HepG2 (cell line): ENCODE results near the gene LENEP. TPM values are rescaled to one million over a fixed set of nuclear protein-coding genes. Genes with fewer than 3 reads are reported as not detected.

ENCODE experiments used
- GRHL1 ChIP-seq: sonication (generic); formaldehyde crosslinking; conservative IDR thresholded peaks from 2 replicates; pipeline ENCODE4 v1.8.0; 2022; ENCODE audit warnings: missing genetic modification reagents
- MTF1 ChIP-seq: sonication (generic); formaldehyde crosslinking; IDR thresholded peaks from 2 replicates; pipeline ENCODE4 v1.5.0; 2020; ENCODE audit warnings: missing genetic modification reagents
- MXI1 ChIP-seq: IDR thresholded peaks from 3 replicates; pipeline ENCODE4 v1.6.1; 2012; ENCODE audit warnings: low read depth, low read length, inconsistent platforms, borderline replicate concordance
- PATZ1 ChIP-seq: sonication (generic); formaldehyde crosslinking; IDR thresholded peaks from 2 replicates; pipeline ENCODE4 v1.4.0; 2020; ENCODE audit warnings: missing genetic modification reagents
- POGZ ChIP-seq: sonication (generic); formaldehyde crosslinking; IDR thresholded peaks from 2 replicates; pipeline ENCODE4 v1.4.0; 2020; ENCODE audit warnings: mild to moderate bottlenecking, missing genetic modification reagents
- TAF1 ChIP-seq: sonication (generic); formaldehyde crosslinking; IDR thresholded peaks from 2 replicates; pipeline ENCODE4 v1.4.0; 2020; ENCODE audit warnings: missing genetic modification reagents
- TARDBP ChIP-seq: sonication (generic); formaldehyde crosslinking; IDR thresholded peaks from 2 replicates; pipeline ENCODE4 v1.8.0; 2022; ENCODE audit warnings: mild to moderate bottlenecking, missing genetic modification reagents
- ZNF20 ChIP-seq: sonication (generic); formaldehyde crosslinking; IDR thresholded peaks from 2 replicates; pipeline ENCODE4 v1.4.0; 2020; ENCODE audit warnings: mild to moderate bottlenecking, moderate library complexity, missing genetic modification reagents
- ZNF280B ChIP-seq: sonication (generic); formaldehyde crosslinking; IDR thresholded peaks from 2 replicates; pipeline ENCODE4 v1.5.0; 2020; ENCODE audit warnings: missing genetic modification reagents, mild to moderate bottlenecking, borderline replicate concordance
- ZNF781 ChIP-seq: sonication (generic); formaldehyde crosslinking; IDR thresholded peaks from 2 replicates; pipeline ENCODE4 v1.5.1; 2020; ENCODE audit warnings: borderline replicate concordance, mild to moderate bottlenecking, missing genetic modification reagents; ENCODE audit errors: not compliant biosample characterization
- polyA plus RNA-seq, 8 experiments: library from polyadenylated mRNA; depleted of rRNA in 3 of 8; stranded (reverse) in 7 of 8; unstranded in 1 of 8; fragments of >200 nt; fragmentation: Illumina TruSeq in 4 of 8; extraction: Trizol in 4 of 8; gene quantifications; 2 replicates each; pipeline versions ENCODE4 v1.2.1 to v1.2.3, GENCODE V29; 2011 to 2016; ENCODE audit warnings: low read depth in 4 of 8, missing spikeins in 1 of 8, mixed read lengths in 1 of 8; ENCODE audit not compliant: insufficient read depth in 1 of 8
- total RNA-seq, 5 experiments: library from RNA; depleted of rRNA; stranded (reverse); fragments of >200 nt; fragmentation: Illumina TruSeq; extraction: Trizol; gene quantifications; 2 replicates each; pipeline ENCODE4 v1.2.3, GENCODE V29; 2016; ENCODE audit warnings: low read depth in 1 of 5
- TF ChIP-seq, protein P1 (sequence below): sonication (generic); formaldehyde crosslinking; IDR thresholded peaks from 2 replicates; pipeline ENCODE4 v1.4.0; 2020; ENCODE audit warnings: missing genetic modification reagents, mild to moderate bottlenecking, borderline replicate concordance
- TF ChIP-seq, protein P2 (sequence below): sonication (generic); IDR thresholded peaks from 2 replicates; pipeline ENCODE4 v1.6.1; 2016; ENCODE audit warnings: low read depth, borderline replicate concordance
- TF ChIP-seq, protein P3 (sequence below): sonication (generic); formaldehyde crosslinking; IDR thresholded peaks from 2 replicates; pipeline ENCODE4 v1.4.0; 2020; ENCODE audit warnings: missing genetic modification reagents
- TF ChIP-seq, protein P4 (sequence below): sonication (generic); formaldehyde crosslinking; IDR thresholded peaks from 2 replicates; pipeline ENCODE4 v1.4.0; 2020; ENCODE audit warnings: missing genetic modification reagents

Gene LENEP
- total and polyA plus RNA-seq, 2 of the 13 experiments (the other 11 are each of a cell fraction or from before 2014, with no cell fraction given): 0.29 TPM; not detected in 1

DNA sequence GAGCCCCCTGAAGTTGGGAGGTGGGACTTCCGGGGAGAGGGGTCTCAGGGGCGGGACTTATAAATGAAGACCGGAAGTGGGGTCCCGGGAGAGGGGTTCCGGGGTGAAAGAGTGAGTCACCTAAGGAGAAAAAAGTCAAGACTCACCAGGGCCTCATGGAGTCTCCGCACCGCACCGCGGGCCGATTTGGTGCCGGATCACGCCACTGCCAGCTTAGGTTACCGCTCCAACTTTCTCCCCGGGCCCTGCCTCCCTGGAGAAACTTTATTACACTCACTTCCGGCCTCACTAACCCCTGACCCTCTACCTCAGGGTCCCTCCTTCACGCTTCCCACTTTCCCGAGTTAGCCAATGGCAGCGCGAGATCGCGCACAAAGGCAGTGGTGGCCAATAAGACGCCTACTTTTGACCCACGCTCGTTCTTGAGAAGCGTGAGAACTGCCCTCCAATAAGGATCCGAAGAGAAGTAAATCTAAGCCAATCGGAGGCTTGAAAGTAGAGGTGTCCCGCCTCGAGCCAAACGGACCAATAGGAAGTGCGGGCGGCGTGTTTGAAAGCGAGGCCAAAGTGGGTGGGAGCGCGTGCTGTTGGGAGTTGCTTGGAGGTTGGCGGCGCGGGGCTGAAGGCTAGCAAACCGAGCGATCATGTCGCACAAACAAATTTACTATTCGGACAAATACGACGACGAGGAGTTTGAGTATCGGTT is 19.1 kb upstream of the LENEP start, which contains the start of gene CKS1B (continued):
- TF ChIP-seq, protein P1, sequence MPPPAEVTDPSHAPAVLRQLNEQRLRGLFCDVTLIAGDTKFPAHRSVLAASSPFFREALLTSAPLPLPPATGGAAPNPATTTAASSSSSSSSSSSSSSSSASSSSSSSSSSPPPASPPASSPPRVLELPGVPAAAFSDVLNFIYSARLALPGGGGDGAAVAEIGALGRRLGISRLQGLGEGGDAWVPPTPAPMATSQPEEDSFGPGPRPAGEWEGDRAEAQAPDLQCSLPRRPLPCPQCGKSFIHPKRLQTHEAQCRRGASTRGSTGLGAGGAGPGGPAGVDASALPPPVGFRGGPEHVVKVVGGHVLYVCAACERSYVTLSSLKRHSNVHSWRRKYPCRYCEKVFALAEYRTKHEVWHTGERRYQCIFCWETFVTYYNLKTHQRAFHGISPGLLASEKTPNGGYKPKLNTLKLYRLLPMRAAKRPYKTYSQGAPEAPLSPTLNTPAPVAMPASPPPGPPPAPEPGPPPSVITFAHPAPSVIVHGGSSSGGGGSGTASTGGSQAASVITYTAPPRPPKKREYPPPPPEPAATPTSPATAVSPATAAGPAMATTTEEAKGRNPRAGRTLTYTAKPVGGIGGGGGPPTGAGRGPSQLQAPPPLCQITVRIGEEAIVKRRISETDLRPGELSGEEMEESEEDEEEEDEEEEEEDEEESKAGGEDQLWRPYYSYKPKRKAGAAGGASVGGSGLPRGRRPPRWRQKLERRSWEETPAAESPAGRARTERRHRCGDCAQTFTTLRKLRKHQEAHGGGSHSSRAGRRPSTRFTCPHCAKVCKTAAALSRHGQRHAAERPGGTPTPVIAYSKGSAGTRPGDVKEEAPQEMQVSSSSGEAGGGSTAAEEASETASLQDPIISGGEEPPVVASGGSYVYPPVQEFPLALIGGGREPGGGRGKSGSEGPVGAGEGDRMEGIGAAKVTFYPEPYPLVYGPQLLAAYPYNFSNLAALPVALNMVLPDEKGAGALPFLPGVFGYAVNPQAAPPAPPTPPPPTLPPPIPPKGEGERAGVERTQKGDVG: no peak
- TF ChIP-seq POGZ (no peak), GRHL1 (CRISPR knock-in tag) (no peak), ZNF280B (CRISPR knock-in tag) (0 out of 2 replicates have a peak, but pooled peaks have one; percentile 43), ZNF781 (CRISPR knock-in tag) (no peak), MTF1 (no peak), ZNF20 (CRISPR knock-in tag) (no peak), TAF1 (CRISPR knock-in tag) (peak; percentile 71; the same call in 1 of the 2 replicates), PATZ1 (no peak; the same call in 1 of the 2 replicates), MXI1 (peak; percentile 100), TARDBP (no peak)
- TF ChIP-seq, protein P2, sequence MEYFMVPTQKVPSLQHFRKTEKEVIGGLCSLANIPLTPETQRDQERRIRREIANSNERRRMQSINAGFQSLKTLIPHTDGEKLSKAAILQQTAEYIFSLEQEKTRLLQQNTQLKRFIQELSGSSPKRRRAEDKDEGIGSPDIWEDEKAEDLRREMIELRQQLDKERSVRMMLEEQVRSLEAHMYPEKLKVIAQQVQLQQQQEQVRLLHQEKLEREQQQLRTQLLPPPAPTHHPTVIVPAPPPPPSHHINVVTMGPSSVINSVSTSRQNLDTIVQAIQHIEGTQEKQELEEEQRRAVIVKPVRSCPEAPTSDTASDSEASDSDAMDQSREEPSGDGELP: no peak
- TF ChIP-seq, protein P3, sequence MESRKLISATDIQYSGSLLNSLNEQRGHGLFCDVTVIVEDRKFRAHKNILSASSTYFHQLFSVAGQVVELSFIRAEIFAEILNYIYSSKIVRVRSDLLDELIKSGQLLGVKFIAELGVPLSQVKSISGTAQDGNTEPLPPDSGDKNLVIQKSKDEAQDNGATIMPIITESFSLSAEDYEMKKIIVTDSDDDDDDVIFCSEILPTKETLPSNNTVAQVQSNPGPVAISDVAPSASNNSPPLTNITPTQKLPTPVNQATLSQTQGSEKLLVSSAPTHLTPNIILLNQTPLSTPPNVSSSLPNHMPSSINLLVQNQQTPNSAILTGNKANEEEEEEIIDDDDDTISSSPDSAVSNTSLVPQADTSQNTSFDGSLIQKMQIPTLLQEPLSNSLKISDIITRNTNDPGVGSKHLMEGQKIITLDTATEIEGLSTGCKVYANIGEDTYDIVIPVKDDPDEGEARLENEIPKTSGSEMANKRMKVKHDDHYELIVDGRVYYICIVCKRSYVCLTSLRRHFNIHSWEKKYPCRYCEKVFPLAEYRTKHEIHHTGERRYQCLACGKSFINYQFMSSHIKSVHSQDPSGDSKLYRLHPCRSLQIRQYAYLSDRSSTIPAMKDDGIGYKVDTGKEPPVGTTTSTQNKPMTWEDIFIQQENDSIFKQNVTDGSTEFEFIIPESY (CRISPR knock-in tag): no peak; the same call in 1 of the 2 replicates
- TF ChIP-seq, protein P4, sequence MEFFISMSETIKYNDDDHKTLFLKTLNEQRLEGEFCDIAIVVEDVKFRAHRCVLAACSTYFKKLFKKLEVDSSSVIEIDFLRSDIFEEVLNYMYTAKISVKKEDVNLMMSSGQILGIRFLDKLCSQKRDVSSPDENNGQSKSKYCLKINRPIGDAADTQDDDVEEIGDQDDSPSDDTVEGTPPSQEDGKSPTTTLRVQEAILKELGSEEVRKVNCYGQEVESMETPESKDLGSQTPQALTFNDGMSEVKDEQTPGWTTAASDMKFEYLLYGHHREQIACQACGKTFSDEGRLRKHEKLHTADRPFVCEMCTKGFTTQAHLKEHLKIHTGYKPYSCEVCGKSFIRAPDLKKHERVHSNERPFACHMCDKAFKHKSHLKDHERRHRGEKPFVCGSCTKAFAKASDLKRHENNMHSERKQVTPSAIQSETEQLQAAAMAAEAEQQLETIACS: peak; percentile 34; the same call in 1 of the 2 replicates
